Fibroblast of skin of back (primary cell): ENCODE results near the gene MTF1. TPM values are rescaled to one million over a fixed set of nuclear protein-coding genes. Genes with fewer than 3 reads are reported as not detected.
"Not testable (repeated sequence)": the region's sequence is repeated elsewhere in the genome, so short reads cannot be mapped to it uniquely, and the experiment has no call there.

ENCODE experiments used
- DNase-seq: peaks from one replicate; pipeline ENCODE4 v3.0.0-alpha.2; 2013
- polyA plus RNA-seq, 2 experiments: library from polyadenylated mRNA; unstranded; fragments of 120-200 nt; gene quantifications; one replicate each; pipeline ENCODE4 v1.2.1, GENCODE V29; 2013; ENCODE audit not compliant: insufficient read length in 2 of 2

MTF1 gene
- 6.2 TPM for polyA plus RNA-seq (2013, experiment 1 of 2; ENCODE audit: insufficient read length)
- polyA plus RNA-seq (2013, experiment 2 of 2; ENCODE audit: insufficient read length) = 5.4 TPM

- DNase-seq = peak; percentile 98
Measured at GRCh38 chr1:37859507-37860345, at the start of gene MTF1. Gene MTF1 (minus strand): TSS chr1:37859592. CDS start chr1:37857658, 1,934 bp downstream.

DNA sequence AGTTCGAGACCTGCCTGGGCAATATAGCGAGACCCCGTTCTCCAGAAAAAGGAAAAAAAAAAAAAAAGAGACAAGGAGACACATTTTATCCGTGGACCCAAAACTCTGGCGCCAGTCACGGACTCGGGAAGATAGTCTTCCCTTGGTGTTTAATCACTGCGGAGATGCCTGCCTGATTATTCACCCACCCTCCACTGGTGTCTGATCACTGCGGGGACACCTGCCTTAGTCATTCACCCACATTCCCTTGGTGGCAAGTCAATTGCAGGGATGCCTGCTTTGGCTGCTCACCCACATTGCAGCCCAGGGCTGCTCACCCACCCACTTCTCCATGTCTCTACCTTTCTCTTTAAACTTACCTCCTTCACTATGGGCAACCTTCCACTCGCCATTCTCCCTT lies 49.1 kb upstream of the MTF1 start:
- not testable (repeated sequence) for DNase-seq

DNA sequence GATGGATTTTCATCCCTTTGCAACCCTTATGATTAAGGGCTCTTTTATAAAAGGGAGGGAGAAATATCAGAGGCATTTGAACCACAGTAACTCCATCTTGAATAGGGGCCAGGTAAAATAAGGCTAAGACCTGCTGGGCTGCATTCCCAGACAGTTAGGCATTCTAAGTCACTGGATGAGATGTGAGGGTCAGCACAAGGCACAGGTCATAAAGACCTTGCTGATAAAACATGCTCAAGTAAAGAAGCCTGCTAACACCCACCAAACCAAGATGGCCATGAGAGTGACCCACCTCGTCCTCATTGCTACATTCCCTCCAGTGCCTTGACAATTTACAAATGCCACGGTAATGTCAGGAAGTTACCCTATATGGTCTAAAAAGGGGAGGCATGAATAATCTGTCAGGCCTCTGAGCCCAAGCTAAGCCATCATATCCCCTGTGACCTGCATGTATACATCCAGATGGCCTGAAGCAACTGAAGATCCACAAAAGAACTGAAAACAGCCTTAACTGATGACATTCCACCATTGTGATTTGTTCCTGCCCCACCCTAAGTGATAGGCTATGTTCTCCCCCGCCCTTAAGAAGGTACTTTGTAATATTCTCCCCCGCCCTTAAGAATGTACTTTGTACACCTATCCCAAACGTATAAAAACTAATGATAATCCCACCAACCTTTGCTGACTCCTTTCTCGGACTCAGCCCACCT lies 48.2 kb upstream of the MTF1 start:
- not testable (repeated sequence) for DNase-seq

GRCh38 chr1:37906591-37906990 lies 47.2 kb upstream of the MTF1 start:
- not testable (repeated sequence) for DNase-seq

- no peak for DNase-seq
Measured at GRCh38 chr1:37905727-37906126, 46.3 kb upstream of the MTF1 start.

DNA sequence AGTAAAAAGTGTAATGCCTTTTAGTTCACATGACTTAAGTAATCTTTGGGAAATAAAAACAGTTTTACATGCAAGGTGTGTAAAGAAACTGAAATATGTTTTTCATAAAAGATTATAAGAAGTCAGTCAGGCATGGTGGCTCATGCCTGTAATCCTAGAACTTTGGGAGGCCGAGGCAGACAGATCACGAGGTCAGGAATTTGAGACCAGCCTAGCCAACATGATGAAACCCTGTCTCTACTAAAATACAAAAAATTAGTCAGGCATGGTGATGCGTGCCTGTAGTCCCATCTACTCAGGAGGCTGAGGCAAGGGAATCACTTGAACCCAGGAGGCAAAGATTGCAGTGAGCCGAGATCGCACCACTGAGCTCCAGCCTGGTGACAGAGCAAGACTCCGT lies 44.5 kb upstream of the MTF1 start:
- not testable (repeated sequence) for DNase-seq

DNA sequence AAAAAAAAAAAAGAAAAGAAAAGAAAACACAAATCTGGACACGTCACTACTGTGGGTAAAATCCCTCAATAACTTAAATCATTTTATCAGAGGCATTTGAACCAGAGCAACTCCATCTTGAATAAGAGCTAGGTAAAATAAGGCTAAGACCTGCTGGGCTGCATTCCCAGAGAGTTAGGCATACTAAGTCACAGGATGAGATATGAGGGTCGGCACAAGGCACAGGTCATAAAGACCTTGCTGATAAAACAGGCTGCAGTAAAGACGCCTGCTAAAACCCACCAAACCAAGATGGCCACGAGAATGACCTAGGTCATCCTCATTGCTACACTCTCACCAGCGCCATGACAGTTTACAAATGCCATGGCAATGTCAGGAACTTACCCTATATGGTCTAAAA lies 43.6 kb upstream of the MTF1 start:
- no peak for DNase-seq

DNA sequence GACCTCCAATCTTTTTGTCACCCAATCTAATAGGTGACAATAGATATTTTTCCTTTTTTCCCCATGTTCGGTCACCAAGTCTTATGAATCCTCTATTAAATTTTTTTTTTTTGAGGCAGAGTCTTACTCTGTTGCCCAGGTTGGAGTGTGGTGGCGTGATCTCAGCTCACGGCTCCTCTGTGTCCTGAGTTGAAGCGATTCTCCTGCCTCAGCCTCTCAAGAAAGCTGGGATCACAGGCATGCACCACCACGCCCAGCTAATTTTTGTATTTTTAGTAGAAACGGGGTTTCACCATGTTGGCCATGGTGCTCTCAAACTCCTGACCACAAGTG lies 42.5 kb upstream of the MTF1 start:
- DNase-seq = no peak

GRCh38 chr1:37901191-37901892 lies 42.0 kb upstream of the MTF1 start:
- DNase-seq = no peak

DNA sequence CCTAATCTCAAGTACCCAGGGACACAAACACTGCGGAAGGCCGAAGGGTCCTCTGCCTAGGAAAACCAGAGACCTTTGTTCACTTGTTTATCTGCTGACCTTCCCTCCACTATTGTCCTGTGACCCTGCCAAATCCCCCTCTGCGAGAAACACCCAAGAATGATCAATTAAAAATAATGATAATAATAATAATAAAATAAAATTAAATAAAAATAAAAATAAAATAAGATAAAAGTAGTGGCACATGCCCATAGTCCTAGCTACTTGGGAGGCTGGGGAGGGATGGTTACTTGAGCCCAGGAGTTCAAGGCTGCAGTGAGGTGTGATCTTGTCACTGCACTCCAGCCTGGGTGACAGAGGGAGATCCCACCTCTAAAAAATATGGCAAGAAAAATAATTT lies 38.2 kb upstream of the MTF1 start:
- DNase-seq = not testable (repeated sequence)

- no peak for DNase-seq
Measured at GRCh38 chr1:37893673-37894072, 34.3 kb upstream of the MTF1 start.

- DNase-seq = peak; percentile 36
Measured at GRCh38 chr1:37892151-37893047, 33.0 kb upstream of the MTF1 start.

DNA sequence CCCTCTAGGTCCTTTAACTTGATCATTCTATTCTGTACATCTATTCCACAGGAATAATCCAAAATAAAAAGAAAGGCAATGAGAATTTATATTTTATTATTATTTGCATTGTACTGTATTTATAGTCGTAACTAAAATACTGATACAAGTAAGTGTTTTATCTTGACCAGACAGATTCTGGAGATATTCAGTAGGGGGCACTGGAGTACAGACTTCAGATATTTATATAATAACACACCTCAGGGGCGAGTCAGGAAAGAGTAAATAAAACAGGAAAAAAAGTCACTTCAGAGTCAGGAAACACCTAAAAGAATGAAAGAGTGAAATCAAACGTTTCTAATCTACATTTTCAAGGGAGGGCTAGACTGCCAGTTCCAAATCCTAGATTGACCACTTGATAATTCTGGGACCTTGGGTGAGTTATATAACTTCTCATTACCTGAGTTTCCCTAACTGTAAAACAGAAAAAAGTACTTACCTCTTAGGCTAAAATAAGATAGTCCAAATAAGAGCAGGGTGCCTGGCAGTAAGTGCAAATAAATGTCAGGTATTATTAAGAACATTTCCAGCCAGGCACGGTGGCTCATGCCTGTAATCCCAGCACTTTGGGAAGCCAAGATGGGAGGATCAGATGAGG lies 31.1 kb upstream of the MTF1 start:
- peak; percentile 41 for DNase-seq

- no peak for DNase-seq
Measured at GRCh38 chr1:37888022-37888700, 28.8 kb upstream of the MTF1 start.

- no peak for DNase-seq
Measured at GRCh38 chr1:37884145-37884544, 24.8 kb upstream of the MTF1 start.

DNA sequence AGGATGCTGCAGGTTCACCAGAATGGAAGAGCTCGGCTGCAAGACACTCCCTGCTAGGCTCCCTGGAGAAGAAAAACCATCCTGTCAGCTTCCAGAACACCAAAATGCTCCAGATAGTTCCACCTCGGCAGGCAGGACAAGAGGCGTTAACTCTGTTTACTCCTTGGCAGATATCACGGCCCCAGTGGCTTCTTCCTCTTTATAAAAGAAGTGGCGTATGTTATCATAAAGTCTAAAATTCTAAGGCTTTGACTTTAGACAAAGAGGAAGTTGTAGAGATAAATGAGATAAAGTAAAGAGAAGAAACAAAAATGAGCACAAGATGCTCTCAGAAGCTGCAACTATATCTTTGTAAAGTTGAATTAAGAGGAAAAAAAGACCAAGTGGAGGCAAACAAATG lies 24.3 kb upstream of the MTF1 start:
- DNase-seq = no peak

DNA sequence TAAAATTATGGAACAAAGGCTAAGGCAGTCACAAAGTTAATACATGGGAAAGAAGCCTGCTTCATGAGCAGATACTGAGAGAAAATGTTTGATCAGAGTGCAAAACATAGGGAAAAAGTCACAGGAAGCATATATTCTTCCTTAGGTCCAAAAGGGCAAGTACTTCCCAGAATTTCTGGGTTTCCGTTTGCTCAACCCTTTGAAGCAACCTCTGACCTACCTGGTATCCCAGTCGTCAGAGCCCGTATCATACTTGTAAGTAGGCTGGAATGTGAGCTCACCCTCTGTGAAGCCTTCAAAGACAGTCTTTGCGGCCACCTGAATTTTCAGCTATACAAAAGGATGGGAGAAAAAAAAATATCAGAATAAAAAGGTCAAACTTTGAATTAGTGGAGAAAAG lies 20.5 kb upstream of the MTF1 start:
- no peak for DNase-seq

DNA sequence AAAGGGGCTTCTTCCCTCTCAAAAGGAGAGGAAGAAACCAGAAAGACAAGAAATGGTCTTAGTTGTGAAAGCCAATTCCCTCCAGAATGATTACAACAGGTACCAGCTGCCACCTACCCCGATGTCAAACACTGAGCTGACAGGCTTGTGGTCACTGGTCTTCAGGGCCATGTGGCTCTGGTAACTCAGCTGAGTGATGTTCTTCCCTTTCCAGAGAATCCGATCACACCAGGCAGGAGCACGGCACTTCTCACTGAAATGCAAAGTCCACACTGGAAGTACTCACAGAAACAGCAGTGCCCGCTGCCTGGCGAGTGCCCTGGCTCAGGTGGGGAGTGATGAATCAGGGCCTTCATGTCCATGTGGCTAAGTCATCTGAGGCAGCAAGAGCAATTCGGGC lies 18.7 kb upstream of the MTF1 start:
- DNase-seq = no peak

GRCh38 chr1:37875833-37876232 lies 16.4 kb upstream of the MTF1 start:
- DNase-seq = no peak

GRCh38 chr1:37872692-37873091 lies 13.3 kb upstream of the MTF1 start:
- DNase-seq = no peak

DNA sequence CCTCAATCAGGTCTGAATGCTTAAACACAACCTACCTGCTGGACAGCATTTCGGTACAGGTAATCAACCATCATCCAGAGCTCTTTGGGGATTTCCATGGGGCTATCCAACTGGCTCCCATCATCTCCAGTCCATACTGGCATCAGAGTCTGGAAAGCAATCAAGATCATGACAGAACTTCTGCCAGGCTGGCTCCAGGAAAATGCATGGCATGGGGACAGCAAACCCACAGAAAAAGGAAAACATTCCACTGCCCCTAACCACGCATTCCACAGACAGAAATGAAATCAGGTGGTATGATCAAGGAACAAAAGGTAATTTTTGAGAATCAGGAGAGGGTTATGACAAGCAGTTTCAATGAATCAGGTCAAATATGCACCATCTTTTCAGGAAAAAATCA lies 9.1 kb upstream of the MTF1 start:
- no peak for DNase-seq
